Ureter (tissue), 1 donor: ENCODE data around the gene ZBTB38. TPM values are rescaled to one million over a fixed set of nuclear protein-coding genes. Genes with fewer than 3 reads are reported as not detected.

ENCODE experiments used
- DNase-seq: peaks from one replicate; pipeline ENCODE4 v3.0.0-alpha.2; 2020; ENCODE audit warnings: low spot score
- total RNA-seq: library from RNA; stranded (reverse); gene quantifications from one replicate; pipeline ENCODE4 v1.2.4, GENCODE V29; 2023
- donor health status: DM: yes; HTN: yes; CAD: no.

Gene ZBTB38
- total RNA-seq, 1 donor from 2014 or later, result 121 TPM

GRCh38 chr3:141338881-141339280 is 29.4 kb upstream of the ZBTB38 start:
- DNase-seq, result no peak

GRCh38 chr3:141341536-141341935 is 26.8 kb upstream of the ZBTB38 start:
- no peak for DNase-seq

- no peak for DNase-seq
These were observed 25.9 kb upstream of the ZBTB38 start for GRCh38 chr3:141342386-141342785.

- DNase-seq, result no peak
These were observed 25.2 kb upstream of the ZBTB38 start for GRCh38 chr3:141343077-141343476.

GRCh38 chr3:141343865-141344271 is 24.4 kb upstream of the ZBTB38 start:
- no peak for DNase-seq

- DNase-seq, result no peak
These were observed 22.8 kb upstream of the ZBTB38 start for GRCh38 chr3:141345528-141345927.

GRCh38 chr3:141346007-141346406 is 22.3 kb upstream of the ZBTB38 start:
- no peak for DNase-seq

GRCh38 chr3:141346418-141346817 is 21.9 kb upstream of the ZBTB38 start:
- no peak for DNase-seq

- no peak for DNase-seq
These were observed 21.5 kb upstream of the ZBTB38 start for GRCh38 chr3:141346839-141347238.

GRCh38 chr3:141348837-141349236 is 19.5 kb upstream of the ZBTB38 start:
- DNase-seq, result no peak

- DNase-seq, result no peak
These were observed 18.6 kb upstream of the ZBTB38 start for GRCh38 chr3:141349711-141350110.

GRCh38 chr3:141350666-141351065 is 17.6 kb upstream of the ZBTB38 start:
- DNase-seq, result no peak

GRCh38 chr3:141352262-141352984 is 15.9 kb upstream of the ZBTB38 start:
- no peak for DNase-seq

- DNase-seq, result no peak
These were observed 14.4 kb upstream of the ZBTB38 start for GRCh38 chr3:141353652-141354495.

GRCh38 chr3:141354517-141354916 is 13.8 kb upstream of the ZBTB38 start:
- DNase-seq, result no peak

GRCh38 chr3:141355242-141355641 is 13.1 kb upstream of the ZBTB38 start:
- DNase-seq, result no peak

- no peak for DNase-seq
These were observed 12.3 kb upstream of the ZBTB38 start for GRCh38 chr3:141356046-141356445.

GRCh38 chr3:141360888-141361598 is 7.3 kb upstream of the ZBTB38 start:
- no peak for DNase-seq

GRCh38 chr3:141362736-141363135 is 5.6 kb upstream of the ZBTB38 start:
- no peak for DNase-seq

GRCh38 chr3:141365201-141365600 is 3.1 kb upstream of the ZBTB38 start:
- no peak for DNase-seq

GRCh38 chr3:141366285-141367037 is 1.8 kb upstream of the ZBTB38 start:
- DNase-seq, result no peak
